Measurements from ENCODE around the gene SLC6A12.

Gene SLC6A12

GRCh38 chr12:157644-158043 is 56.3 kb downstream of the SLC6A12 start:
- no peak for DNase-seq

- DNase-seq: no peak
Observed at GRCh38 chr12:156945-157344, 57.0 kb downstream of the SLC6A12 start.

- no peak for DNase-seq
Observed at GRCh38 chr12:155646-156045, 58.3 kb downstream of the SLC6A12 start.

GRCh38 chr12:155006-155405 is 59.0 kb downstream of the SLC6A12 start:
- no peak for DNase-seq

- no peak for DNase-seq
Observed at GRCh38 chr12:154058-154457, 59.9 kb downstream of the SLC6A12 start.

GRCh38 chr12:153080-153746 is 60.7 kb downstream of the SLC6A12 start:
- DNase-seq: peak; percentile 72

GRCh38 chr12:152440-152839 is 61.5 kb downstream of the SLC6A12 start:
- no peak for DNase-seq

GRCh38 chr12:151579-151978 is 62.4 kb downstream of the SLC6A12 start:
- no peak for DNase-seq

- no peak for DNase-seq
Observed at GRCh38 chr12:148676-149416, 65.1 kb downstream of the SLC6A12 start.

- no peak for DNase-seq
Observed at GRCh38 chr12:147242-147641, 66.7 kb downstream of the SLC6A12 start.

- no peak for DNase-seq
Observed at GRCh38 chr12:145369-145960, 68.5 kb downstream of the SLC6A12 start.

- no peak for DNase-seq
Observed at GRCh38 chr12:144650-145284, 69.2 kb downstream of the SLC6A12 start.

- no peak for DNase-seq
Observed at GRCh38 chr12:143964-144649, 69.8 kb downstream of the SLC6A12 start.

- no peak for DNase-seq
Observed at GRCh38 chr12:140162-140561, 73.8 kb downstream of the SLC6A12 start.

All from activated CD4-positive, alpha-beta T cell treated with anti-CD3 and anti-CD28 coated beads, Interleukin-10, Interleukin-2, amounts not matched to agents 100 ng/mL and 50 ng/mL, durations not matched to agents 16 hours and 8 hours (primary cell).